OCI-LY1 (cell line): ENCODE data around the gene JPH2.

ENCODE experiments used
- H2AFZ ChIP-seq: fragments of 200-600 bp; sonication (generic), shearing (Covaris generic); 2 replicates; pipeline ENCODE4 v1.6.0; 2014; ENCODE audit warnings: antibody characterized with exemption, mild to moderate bottlenecking, low read length
- H3F3A ChIP-seq: fragments of 200-600 bp; sonication (generic), shearing (Covaris generic); 2 replicates; pipeline ENCODE4 v1.6.0; 2014; ENCODE audit warnings: mild to moderate bottlenecking, antibody characterized with exemption, low read length, moderate library complexity; ENCODE audit not compliant: insufficient read depth
- H3K27ac ChIP-seq: fragments of 200-600 bp; sonication (generic); 2 replicates; pipeline ENCODE4 v1.5.1; 2014; ENCODE audit warnings: low read length, mixed run types, mild to moderate bottlenecking, low read depth; ENCODE audit not compliant: poor library complexity, severe bottlenecking
- H3K27me3 ChIP-seq: fragments of 200-600 bp; sonication (generic); 2 replicates; pipeline ENCODE4 v1.6.0; 2014; ENCODE audit warnings: antibody characterized with exemption, mild to moderate bottlenecking, low read length, moderate library complexity; ENCODE audit not compliant: insufficient read depth
- H3K36me3 ChIP-seq: fragments of 200-600 bp; sonication (generic); 2 replicates; pipeline ENCODE4 v1.6.1; 2014; ENCODE audit warnings: mild to moderate bottlenecking, antibody characterized with exemption, low read length, moderate library complexity, mixed read lengths; ENCODE audit not compliant: insufficient read depth
- H3K4me1 ChIP-seq: fragments of 200-600 bp; sonication (generic); 2 replicates; pipeline ENCODE4 v1.5.1; 2014; ENCODE audit warnings: mild to moderate bottlenecking, low read length, moderate library complexity; ENCODE audit not compliant: insufficient read depth, severe bottlenecking
- H3K4me2 ChIP-seq: fragments of 200-600 bp; sonication (generic), shearing (Covaris generic); 2 replicates; pipeline ENCODE4 v1.6.1; 2014; ENCODE audit warnings: low read length
- H3K4me3 ChIP-seq: fragments of 200-600 bp; sonication (generic); 2 replicates; pipeline ENCODE4 v1.5.1; 2014; ENCODE audit warnings: low read length, low read depth, mild to moderate bottlenecking, mixed read lengths; ENCODE audit not compliant: poor library complexity, severe bottlenecking
- H3K79me2 ChIP-seq: fragments of 200-600 bp; shearing (Covaris generic); 2 replicates; pipeline ENCODE4 v1.6.1; 2016; ENCODE audit warnings: mixed run types, low read length, mixed read lengths; ENCODE audit not compliant: insufficient read depth
- H3K9ac ChIP-seq: fragments of 200-600 bp; sonication (generic), shearing (Covaris generic); 2 replicates; pipeline ENCODE4 v1.6.1; 2014; ENCODE audit warnings: mild to moderate bottlenecking, low read length, mixed read lengths
- H3K9me2 ChIP-seq: fragments of 200-600 bp; sonication (generic), shearing (Covaris generic); 2 replicates; pipeline ENCODE4 v1.6.1; 2014; ENCODE audit warnings: low read depth, mild to moderate bottlenecking, low read length, mixed read lengths
- H3K9me3 ChIP-seq: fragments of 200-600 bp; shearing (Covaris generic); 2 replicates; pipeline ENCODE4 v1.6.1; 2014; ENCODE audit warnings: low read length, mixed read lengths
- H4K20me1 ChIP-seq: fragments of 200-600 bp; sonication (generic), shearing (Covaris generic); 2 replicates; pipeline ENCODE4 v1.6.0; 2016; ENCODE audit warnings: mild to moderate bottlenecking, low read length; ENCODE audit not compliant: insufficient read depth
- EZH2 ChIP-seq: fragments of 200-600 bp; sonication (generic), shearing (Covaris generic); IDR thresholded peaks from 2 replicates; pipeline ENCODE4 v1.8.0; 2017; ENCODE audit warnings: borderline replicate concordance, mixed run types, mild to moderate bottlenecking, antibody characterized with exemption, low read length, moderate library complexity, mixed read lengths
- TF ChIP-seq, protein P1 (sequence below): fragments of 200-600 bp; sonication (generic), shearing (Covaris generic); IDR thresholded peaks from 2 replicates; pipeline ENCODE4 v1.5.1; 2017; ENCODE audit warnings: mild to moderate bottlenecking, antibody characterized with exemption, low read length, moderate library complexity, mixed read lengths

JPH2 gene

GRCh38 chr20:44074252-44075151, 112.5 kb downstream of the JPH2 start:
- peak overlapping the region; percentile 26 for H3K27ac ChIP-seq
- H3K36me3 ChIP-seq: no peaks in the 10 kb centered on the region
- no peak overlapping the region for H3K9ac ChIP-seq
- no peak overlapping the region for H3K4me2 ChIP-seq
- peaks cover 1% of the 10 kb centered on the region; the same call in 1 of the 2 replicates for H3F3A ChIP-seq
- H3K9me3 ChIP-seq: no peaks in the 10 kb centered on the region
- H3K9me2 ChIP-seq: no peaks in the 10 kb centered on the region
- no peaks in the 10 kb centered on the region for H3K79me2 ChIP-seq
- no peak overlapping the region for H3K4me3 ChIP-seq
- no peak for TF ChIP-seq EZH2
- TF ChIP-seq, protein P1, sequence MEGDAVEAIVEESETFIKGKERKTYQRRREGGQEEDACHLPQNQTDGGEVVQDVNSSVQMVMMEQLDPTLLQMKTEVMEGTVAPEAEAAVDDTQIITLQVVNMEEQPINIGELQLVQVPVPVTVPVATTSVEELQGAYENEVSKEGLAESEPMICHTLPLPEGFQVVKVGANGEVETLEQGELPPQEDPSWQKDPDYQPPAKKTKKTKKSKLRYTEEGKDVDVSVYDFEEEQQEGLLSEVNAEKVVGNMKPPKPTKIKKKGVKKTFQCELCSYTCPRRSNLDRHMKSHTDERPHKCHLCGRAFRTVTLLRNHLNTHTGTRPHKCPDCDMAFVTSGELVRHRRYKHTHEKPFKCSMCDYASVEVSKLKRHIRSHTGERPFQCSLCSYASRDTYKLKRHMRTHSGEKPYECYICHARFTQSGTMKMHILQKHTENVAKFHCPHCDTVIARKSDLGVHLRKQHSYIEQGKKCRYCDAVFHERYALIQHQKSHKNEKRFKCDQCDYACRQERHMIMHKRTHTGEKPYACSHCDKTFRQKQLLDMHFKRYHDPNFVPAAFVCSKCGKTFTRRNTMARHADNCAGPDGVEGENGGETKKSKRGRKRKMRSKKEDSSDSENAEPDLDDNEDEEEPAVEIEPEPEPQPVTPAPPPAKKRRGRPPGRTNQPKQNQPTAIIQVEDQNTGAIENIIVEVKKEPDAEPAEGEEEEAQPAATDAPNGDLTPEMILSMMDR: no peak
- no peak overlapping the region for H2AFZ ChIP-seq
- no peaks in the 10 kb centered on the region for H3K27me3 ChIP-seq
- no peaks in the 10 kb centered on the region for H4K20me1 ChIP-seq
- peaks cover 45% of the 10 kb centered on the region for H3K4me1 ChIP-seq

DNA sequence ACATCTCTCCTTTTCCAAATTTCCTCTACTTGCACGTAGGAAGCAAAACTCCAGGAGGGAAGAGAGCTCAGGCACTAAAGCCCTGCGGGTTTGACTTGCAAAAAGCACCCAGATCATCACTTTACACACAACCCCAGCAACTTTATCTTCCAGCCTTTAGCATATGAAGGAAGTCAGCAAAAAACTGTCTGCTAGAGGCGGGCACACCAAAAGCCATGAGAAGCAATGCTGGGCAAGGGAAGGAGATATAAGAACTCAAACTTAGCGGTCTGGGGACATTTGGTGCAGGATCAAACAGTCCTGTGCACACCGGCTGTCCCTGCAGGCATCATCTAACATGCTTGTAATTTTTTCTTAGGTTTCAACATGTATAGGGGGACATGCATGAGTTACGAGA, 113.3 kb downstream of the JPH2 start:
- Histone ChIP-seq H3K4me1 (peaks cover 52% of the 10 kb centered on the region), H3K27me3 (no peaks in the 10 kb centered on the region), H4K20me1 (no peaks in the 10 kb centered on the region), H3K79me2 (no peaks in the 10 kb centered on the region), H3K36me3 (no peaks in the 10 kb centered on the region), H3K9me2 (no peaks in the 10 kb centered on the region), H3K9ac (no peak overlapping the region), H3K27ac (peak overlapping the region; percentile 32), H2AFZ (no peak overlapping the region), H3K4me3 (no peak overlapping the region), H3K9me3 (no peaks in the 10 kb centered on the region), H3F3A (peaks cover 4% of the 10 kb centered on the region; the same call in 1 of the 2 replicates), H3K4me2 (no peak overlapping the region)
- TF ChIP-seq, protein P1: no peak
- TF ChIP-seq EZH2: no peak

- Histone ChIP-seq H3K4me3 (no peak overlapping the region), H3K9me3 (no peaks in the 10 kb centered on the region), H3K27ac (peak overlapping the region; percentile 32), H3K27me3 (no peaks in the 10 kb centered on the region), H3K79me2 (no peaks in the 10 kb centered on the region), H4K20me1 (no peaks in the 10 kb centered on the region), H3K9ac (no peak overlapping the region), H3K9me2 (no peaks in the 10 kb centered on the region), H3K4me1 (peaks cover 52% of the 10 kb centered on the region), H3F3A (peaks cover 4% of the 10 kb centered on the region; the same call in 1 of the 2 replicates), H2AFZ (no peak overlapping the region), H3K36me3 (no peaks in the 10 kb centered on the region), H3K4me2 (no peak overlapping the region)
- no peak for TF ChIP-seq EZH2
- TF ChIP-seq, protein P1: no peak
Observed at GRCh38 chr20:44073011-44073674, 113.8 kb downstream of the JPH2 start.
